K562 (cell line): Measurements from ENCODE around the gene FHDC1. TPM values are rescaled to one million over a fixed set of nuclear protein-coding genes. Genes with fewer than 3 reads are reported as not detected.

Source experiments
- ATAC-seq: fragments of 200-7000 bp; cut with Tn5 transposase; 3 replicates; pipeline ENCODE4 v1.9.1; 2020; ENCODE audit warnings: moderate library complexity
- BruUV-seq: library from RNA; stranded (reverse); fragments of 400-500 nt; replicated peaks from 2 replicates; lab custom pipeline; 2021; lab: Mats Ljungman, UMichigan
- CTCF ChIA-PET: fragments of 300-600 bp; formaldehyde crosslinking; extraction: SDS; loops from one replicate; lab custom pipeline; 2021; ENCODE audit warnings: low intra/inter-chr PET ratio; lab: Yijun Ruan, JAX
- POLR2A ChIA-PET: fragments of 300-600, 350-650 bp; sonication (Branson Sonifier 250); formaldehyde crosslinking; extraction: SDS; loops from one replicate; lab custom pipeline; 2021; ENCODE audit warnings: antibody characterized with exemption, inconsistent platforms; lab: Yijun Ruan, JAX
- DNase-seq, 4 experiments: peaks; one replicate each; pipeline versions ENCODE4 v3.0.0 to v3.0.0-alpha.2; 2011 to 2018; ENCODE audit warnings: low spot score in 3 of 4, mixed read lengths in 3 of 4; ENCODE audit errors: extremely low read depth in 1 of 4
- FAIRE-seq: peaks from 2 replicates; lab custom pipeline; 2011; peaks lifted over from hg19 to GRCh38; lab: Jason Lieb, UNC
- H2AFZ ChIP-seq: 2 replicates; pipeline ENCODE4 v1.6.0; 2011; ENCODE audit warnings: low read depth, low read length, control low read depth, inconsistent platforms
- H3K27ac ChIP-seq: fragments of 200-600 bp; 3 replicates; pipeline ENCODE4 v1.8.0; 2011; ENCODE audit warnings: low read depth, mild to moderate bottlenecking, control low read depth, inconsistent platforms, low read length, moderate library complexity, mixed read lengths; ENCODE audit errors: extremely low read depth
- H3K27me3 ChIP-seq, 2 experiments: fragments of 300-600 bp in 1 of 2; 2 replicates in 1 of 2; 3 replicates in 1 of 2; pipeline versions ENCODE4 v1.6.0 to v1.8.0; 2011; ENCODE audit warnings: inconsistent platforms in 2 of 2, low read length in 2 of 2, mild to moderate bottlenecking in 1 of 2, mixed read lengths in 1 of 2, moderate library complexity in 1 of 2; ENCODE audit not compliant: control insufficient read depth in 2 of 2, insufficient read depth in 2 of 2
- H3K36me3 ChIP-seq: fragments of 300-600 bp; 3 replicates; pipeline ENCODE4 v1.8.0; 2011; ENCODE audit warnings: mild to moderate bottlenecking, low read length, inconsistent platforms; ENCODE audit not compliant: control insufficient read depth, insufficient read depth
- H3K4me1 ChIP-seq, 2 experiments: fragments of 200-600 bp in 1 of 2; replicated peaks in 1 of 2; 2 replicates in 1 of 2; 3 replicates in 1 of 2; pipeline versions ENCODE4 v1.5.1 to v1.8.0; 2011; ENCODE audit warnings: inconsistent platforms in 2 of 2, low read length in 2 of 2, mild to moderate bottlenecking in 1 of 2, mixed read lengths in 1 of 2, moderate library complexity in 1 of 2; ENCODE audit not compliant: control insufficient read depth in 2 of 2, insufficient read depth in 2 of 2
- H3K4me2 ChIP-seq: 2 replicates; pipeline ENCODE4 v1.6.1; 2011; ENCODE audit warnings: low read length, control low read depth, inconsistent platforms, mixed read lengths; ENCODE audit not compliant: insufficient read depth
- H3K4me3 ChIP-seq: fragments of 200-600 bp; sonication (generic), shearing (Covaris generic); 2 replicates; pipeline ENCODE4 v1.5.1; 2016; ENCODE audit warnings: control low read depth, inconsistent platforms
- H3K79me2 ChIP-seq: fragments of 200-600 bp; 3 replicates; pipeline ENCODE4 v1.8.0; 2011; ENCODE audit warnings: low read length, inconsistent platforms; ENCODE audit not compliant: control insufficient read depth, insufficient read depth
- H3K9ac ChIP-seq, 2 experiments: 2 replicates each; pipeline versions ENCODE4 v1.6.0 to v1.6.1; 2011; ENCODE audit warnings: low read depth in 2 of 2, low read length in 2 of 2, control low read depth in 1 of 2, inconsistent platforms in 1 of 2, mild to moderate bottlenecking in 1 of 2, mixed read lengths in 1 of 2; ENCODE audit not compliant: insufficient read depth in 1 of 2
- H3K9me1 ChIP-seq: one replicate; pipeline ENCODE4 v1.6.0; 2011; ENCODE audit warnings: inconsistent platforms, mild to moderate bottlenecking, low read length, moderate library complexity; ENCODE audit not compliant: control insufficient read depth, insufficient read depth
- H3K9me3 ChIP-seq: replicated peaks from 2 replicates; pipeline ENCODE4 v1.5.1; 2011; ENCODE audit warnings: low read depth, low read length, inconsistent platforms; ENCODE audit not compliant: control insufficient read depth, insufficient read depth
- H4K20me1 ChIP-seq: replicated peaks from 2 replicates; pipeline ENCODE4 v1.6.1; 2011; ENCODE audit warnings: low read length, inconsistent platforms, mixed read lengths; ENCODE audit not compliant: control insufficient read depth, insufficient read depth
- ASH1L ChIP-seq: fragments of 450-650 bp; IDR thresholded peaks from 2 replicates; pipeline ENCODE4 v1.6.1; 2018; ENCODE audit warnings: borderline replicate concordance, mild to moderate bottlenecking, low read depth; ENCODE audit not compliant: partially characterized antibody
- FUS ChIP-seq: fragments of 200-400 bp; formaldehyde crosslinking; optimal IDR thresholded peaks from 2 replicates; pipeline ENCODE3; 2017; ENCODE audit warnings: low read depth, low read length
- HDGF ChIP-seq: fragments of 450-650 bp; IDR thresholded peaks from 2 replicates; pipeline ENCODE4 v1.6.1; 2016
- L3MBTL2 ChIP-seq: fragments of 450-650 bp; IDR thresholded peaks from 2 replicates; pipeline ENCODE4 v1.6.1; 2016; ENCODE audit warnings: mild to moderate bottlenecking, moderate library complexity
- MAFK ChIP-seq: IDR thresholded peaks from 2 replicates; pipeline ENCODE4 v1.6.1; 2011; ENCODE audit warnings: low read length, improper control_type of control experiment
- MYBL2 ChIP-seq, 2 experiments: fragments of 450-650 bp in 1 of 2; sonication (generic) in 1 of 2; formaldehyde crosslinking in 1 of 2; IDR thresholded peaks; 2 replicates each; pipeline versions ENCODE4 v1.6.1 to v1.8.1; 2017 to 2022; ENCODE audit warnings: borderline replicate concordance in 1 of 2, inconsistent platforms in 1 of 2, low read depth in 1 of 2, mild to moderate bottlenecking in 1 of 2, missing genetic modification reagents in 1 of 2, moderate library complexity in 1 of 2
- NCOA6 ChIP-seq: fragments of 450-650 bp; IDR thresholded peaks from 2 replicates; pipeline ENCODE4 v1.6.1; 2017; ENCODE audit warnings: mild to moderate bottlenecking
- NFYB ChIP-seq: IDR thresholded peaks from 2 replicates; pipeline ENCODE4 v1.6.1; 2011; ENCODE audit warnings: mild to moderate bottlenecking, moderate library complexity; ENCODE audit not compliant: insufficient read length; ENCODE audit errors: extremely low read depth
- SRSF3 ChIP-seq: fragments of 200-400 bp; formaldehyde crosslinking; IDR thresholded peaks from 2 replicates; pipeline ENCODE4 v1.6.1; 2016; ENCODE audit warnings: mild to moderate bottlenecking, low read length, moderate library complexity; ENCODE audit not compliant: insufficient read depth
- TCF7L2 ChIP-seq: fragments of 150-350 bp; IDR thresholded peaks from 2 replicates; pipeline ENCODE4 v1.6.1; 2016; ENCODE audit warnings: low read depth, mild to moderate bottlenecking, low read length, moderate library complexity
- TEAD2 ChIP-seq: fragments of 450-650 bp; IDR thresholded peaks from 2 replicates; pipeline ENCODE4 v1.6.1; 2016; ENCODE audit warnings: missing genetic modification characterization, control low read depth, missing compliant biosample characterization
- YY1 ChIP-seq, 3 experiments: IDR thresholded peaks; 2 replicates each; pipeline ENCODE4 v1.6.1; 2011; ENCODE audit warnings: low read length in 2 of 3, mild to moderate bottlenecking in 2 of 3, moderate library complexity in 2 of 3, borderline replicate concordance in 1 of 3, control low read depth in 1 of 3, low read depth in 1 of 3; ENCODE audit not compliant: insufficient read depth in 3 of 3, insufficient replicate concordance in 2 of 3, control insufficient read depth in 1 of 3, insufficient read length in 1 of 3; ENCODE audit errors: extremely low read depth in 1 of 3
- ZFP36 ChIP-seq: fragments of 150-350 bp; IDR thresholded peaks from 2 replicates; pipeline ENCODE4 v1.6.1; 2018; ENCODE audit warnings: low read length, low read depth; ENCODE audit not compliant: partially characterized antibody
- ZNF444 ChIP-seq: fragments of 250-450 bp; sonication (Bioruptor Pico); IDR thresholded peaks from 2 replicates; pipeline ENCODE4 v1.4.0; 2020; ENCODE audit warnings: mild to moderate bottlenecking, moderate library complexity
- ZNF668 ChIP-seq: fragments of 250-450 bp; sonication (Bioruptor Pico); IDR thresholded peaks from 2 replicates; pipeline ENCODE4 v1.8.0; 2022; ENCODE audit warnings: mild to moderate bottlenecking, inconsistent platforms
- WGBS: fragments of 100-300 bp; shearing (Covaris generic); methylation state at CpG from one replicate; pipeline ENCODE4 v1.1.6; 2016; ENCODE audit warnings: low coverage, mixed read lengths; ENCODE audit not compliant: insufficient coverage; ENCODE audit errors: missing lambda C conversion rate; 5-methylcytosine and 5-hydroxymethylcytosine counted together
- in situ Hi-C: fragments of 300-500 bp; cut with MboI; formaldehyde crosslinking; loops from 4 replicates; pipeline ENCODE4 v1.15.0; 2018; ENCODE audit warnings: inconsistent platforms, mixed read lengths
- intact Hi-C: fragments of 100-400 bp; cut with micrococcal nuclease; formaldehyde crosslinking; loops from 2 replicates; pipeline ENCODE4 v1.14.2; 2022
- polyA plus RNA-seq, 8 experiments: library from polyadenylated mRNA; depleted of rRNA in 4 of 8; stranded (reverse) in 5 of 8; unstranded in 3 of 8; fragments of >200 nt; fragmentation: Nextera tagmentation in 2 of 8; fragmentation: Illumina TruSeq in 1 of 8; extraction: Ambion mirVana in 2 of 8; extraction: Trizol in 1 of 8; gene quantifications; 2 replicates each; pipeline versions ENCODE4 v1.2.1 to v1.2.3, GENCODE V29; 2011 to 2014; ENCODE audit warnings: inconsistent platforms in 1 of 8, missing spikeins in 1 of 8
- total RNA-seq, 7 experiments: library from RNA; depleted of rRNA in 6 of 7; stranded (reverse); fragments of >200 nt in 6 of 7; fragmentation: Illumina TruSeq in 2 of 7; extraction: Trizol in 2 of 7; gene quantifications; 2 replicates each; pipeline versions ENCODE4 v1.2.1 to v1.2.3, GENCODE V29; 2011 to 2021; ENCODE audit warnings: low replicate concordance in 1 of 7
- TF ChIP-seq, protein P1 (sequence below): fragments of 250-450 bp; sonication (Bioruptor Pico); IDR thresholded peaks from 2 replicates; pipeline ENCODE4 v1.5.0; 2021; ENCODE audit warnings: mild to moderate bottlenecking, moderate library complexity

Gene FHDC1
- total and polyA plus RNA-seq, 9 of the 15 experiments (the other 6 are each of a cell fraction or from before 2014, with no cell fraction given): 0.01 to 0.43 (median 0.07) TPM

DNA sequence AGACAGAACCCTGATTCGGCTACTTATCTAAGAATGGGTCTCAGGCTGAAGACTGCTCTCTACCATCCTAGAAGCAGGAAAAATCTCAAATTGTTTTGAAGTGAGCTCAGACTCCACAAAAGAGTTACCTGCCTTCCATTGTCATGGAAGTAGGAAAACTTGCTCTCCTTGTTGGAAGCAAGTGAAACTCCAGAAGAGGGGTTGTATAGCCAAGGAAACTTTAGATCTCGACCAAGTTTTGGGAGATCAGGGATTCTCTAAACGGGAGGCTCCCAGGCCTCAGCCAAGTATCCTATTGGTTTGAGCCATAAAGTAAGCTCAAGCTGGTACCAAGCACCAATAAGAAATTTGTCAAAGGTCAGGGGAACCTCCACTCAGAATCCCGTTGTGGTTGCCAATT is 9.2 kb upstream of the FHDC1 start (continued):
- TF ChIP-seq ZFP36: no peak

DNA sequence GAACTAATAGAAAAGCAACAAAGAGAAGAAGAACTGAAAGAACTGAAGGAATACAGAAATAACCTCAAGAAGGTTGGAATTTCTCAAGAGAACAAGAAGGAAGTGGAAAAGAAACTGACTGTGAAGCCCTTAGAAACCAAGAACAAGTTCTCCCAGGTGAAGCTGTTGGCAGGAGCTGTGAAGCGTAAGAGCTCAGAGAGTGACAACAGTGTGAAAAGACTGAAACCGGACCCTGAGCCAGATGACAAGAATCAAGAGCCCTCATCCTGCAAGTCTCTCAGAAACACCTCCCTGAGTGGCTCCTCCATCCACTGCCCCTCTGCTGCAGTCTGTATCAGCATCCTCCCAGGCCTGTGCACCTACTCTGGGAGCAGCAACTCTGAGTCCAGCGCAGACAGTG is 8.4 kb upstream of the FHDC1 start:
- ChIA-PET POLR2A (interaction anchor here (0.5 to 0.8 kb wide), 2 partner anchors 10 to 415 kb away, joined by 3 read pairs; no protein-coding TSS in a partner anchor), CTCF (no interaction called here)
- Histone ChIP-seq H3K9me3 (no peaks in the 10 kb centered on the region), H4K20me1 (no peaks in the 10 kb centered on the region), H3K79me2 (no peaks in the 10 kb centered on the region), H3K27me3 (peaks cover 0 to 2% of the 10 kb centered on the region in 2 experiments; a peak in 3 of 5 replicates), H3K4me2 (no peak overlapping the region), H3K27ac (no peak overlapping the region), H3K4me3 (no peak overlapping the region), H3K9ac (no peak overlapping the region), H2AFZ (no peak overlapping the region), H3K36me3 (no peaks in the 10 kb centered on the region), H3K9me1 (no peaks in the 10 kb centered on the region), H3K4me1 (no peaks in the 10 kb centered on the region; a peak in 1 of 5 replicates)
- peak; percentile 22; the same call in 1 of the 3 replicates for ATAC-seq
- intact Hi-C loops: no loop called here
- no peak for FAIRE-seq
- BruUV-seq: no TSS peak
- TF ChIP-seq TEAD2: no peak
- TF ChIP-seq YY1 (IDR thresholded peaks at IDR 0.05; ENCODE audit: borderline replicate concordance in 1 of 3, control insufficient read depth in 1 of 3, extremely low read depth in 1 of 3, insufficient read depth in 3 of 3, insufficient read length in 1 of 3, insufficient replicate concordance in 2 of 3, low read depth in 1 of 3, low read length in 2 of 3): no peak
- no peak for TF ChIP-seq NCOA6
- no peak for TF ChIP-seq SRSF3
- TF ChIP-seq, protein P1, sequence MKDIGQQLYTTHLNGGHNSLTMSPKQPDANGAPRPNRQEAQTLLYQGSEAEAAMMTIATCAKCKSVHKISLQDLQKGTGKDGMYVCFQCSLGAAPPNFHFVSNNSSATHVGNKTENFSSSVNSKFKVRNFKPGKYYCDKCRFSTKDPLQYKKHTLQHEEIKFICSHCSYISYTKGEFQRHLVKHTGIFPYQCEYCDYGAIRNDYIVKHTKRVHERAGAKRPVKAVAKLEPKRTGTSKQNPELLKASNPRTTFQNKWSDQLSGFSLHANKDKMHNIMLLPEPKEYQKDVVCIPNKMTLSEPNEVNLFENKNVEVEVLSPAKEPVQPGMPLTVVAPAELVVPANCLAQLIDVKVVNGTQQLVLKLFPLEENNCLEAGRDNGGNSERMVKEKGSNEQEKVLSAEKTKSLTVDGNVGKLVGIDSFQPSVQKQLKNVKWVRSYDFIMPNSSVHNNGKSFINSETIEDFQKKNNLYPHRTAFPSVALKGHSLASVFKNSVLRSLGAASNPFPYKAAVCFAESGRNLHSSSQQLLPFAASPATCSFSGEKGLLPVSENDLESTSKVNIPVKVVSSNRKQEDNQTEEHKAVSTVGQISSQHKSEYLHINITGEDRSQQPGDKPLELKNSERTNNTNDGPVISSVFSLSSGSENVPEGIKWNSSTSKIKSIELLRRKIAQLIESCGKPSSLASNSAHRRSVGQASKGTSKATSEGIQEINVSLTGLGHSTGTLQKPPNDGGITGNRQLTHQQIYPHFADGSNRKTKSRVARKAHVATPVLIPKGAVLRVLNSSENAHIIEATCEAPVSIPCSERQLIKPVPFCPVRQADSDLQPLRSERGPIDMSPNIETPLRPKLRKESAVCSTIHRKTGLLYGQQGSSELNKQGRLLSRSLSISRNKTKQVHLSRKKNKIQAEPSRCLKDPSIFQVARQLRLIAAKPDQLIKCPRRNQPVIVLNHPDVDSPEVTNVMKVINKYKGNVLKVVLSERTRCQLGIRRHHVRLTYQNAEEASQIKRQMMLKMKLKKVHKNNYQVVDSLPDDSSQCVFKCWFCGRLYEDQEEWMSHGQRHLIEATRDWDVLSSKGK (CRISPR knock-in tag): no peak
- TF ChIP-seq FUS: no peak
- TF ChIP-seq L3MBTL2: no peak
- TF ChIP-seq HDGF: no peak
- no peak for TF ChIP-seq NFYB
- TF ChIP-seq MAFK: no peak
- no peak for TF ChIP-seq TCF7L2
- TF ChIP-seq MYBL2 (IDR thresholded peaks at IDR 0.05; ENCODE audit: low read depth): no peak
- no peak for TF ChIP-seq MYBL2 (CRISPR knock-in tag; IDR thresholded peaks at IDR 0.05; ENCODE audit: borderline replicate concordance)
- TF ChIP-seq ZNF668 (CRISPR knock-in tag): no peak
- no peak for TF ChIP-seq ZNF444 (CRISPR knock-in tag)
- no peak for TF ChIP-seq ASH1L
- DNase-seq: no peak
- in situ Hi-C loops: no loop called here
- 21% methylated on average over 3 of the region's 3 CpGs for WGBS
